GM12878 (cell line): ENCODE measurements around the gene MACF1.

Source experiments
- BCL3 ChIP-seq: IDR thresholded peaks from 2 replicates; pipeline ENCODE4 v1.6.1; 2011; ENCODE audit warnings: borderline replicate concordance, low read depth, mild to moderate bottlenecking, moderate library complexity, low read length; ENCODE audit not compliant: insufficient read depth, poor library complexity, severe bottlenecking
- BRCA1 ChIP-seq: IDR thresholded peaks from 2 replicates; pipeline ENCODE4 v1.6.1; 2011; ENCODE audit warnings: low read depth, low read length, improper control_type of control experiment
- CTCF ChIP-seq, 3 experiments: IDR thresholded peaks in 2 of 3; conservative IDR thresholded peaks in 1 of 3; 2 replicates each; pipeline ENCODE4 v1.5.1; 2011; ENCODE audit warnings: low read depth in 3 of 3, low read length in 3 of 3, mild to moderate bottlenecking in 3 of 3, control low read depth in 2 of 3, moderate library complexity in 2 of 3, inconsistent platforms in 1 of 3, mixed read lengths in 1 of 3; ENCODE audit not compliant: control insufficient read depth in 2 of 3, insufficient read depth in 1 of 3; ENCODE audit errors: extremely low read depth in 1 of 3
- ESRRA ChIP-seq: IDR thresholded peaks from 2 replicates; pipeline ENCODE4 v1.6.1; 2012; ENCODE audit warnings: mild to moderate bottlenecking, low read length, improper control_type of control experiment
- MAX ChIP-seq: IDR thresholded peaks from 2 replicates; pipeline ENCODE4 v1.6.1; 2012; ENCODE audit warnings: low read depth, low read length, improper control_type of control experiment
- POLR2AphosphoS5 ChIP-seq: IDR thresholded peaks from 2 replicates; pipeline ENCODE4 v1.6.1; 2011; ENCODE audit warnings: mild to moderate bottlenecking, low read length, inconsistent platforms
- RCOR1 ChIP-seq: conservative IDR thresholded peaks from 2 replicates; pipeline ENCODE4 v1.6.1; 2012; ENCODE audit warnings: low read depth, low read length, improper control_type of control experiment
- RFX5 ChIP-seq: IDR thresholded peaks from 2 replicates; pipeline ENCODE4 v1.6.1; 2011; ENCODE audit warnings: low read depth, low read length, improper control_type of control experiment
- TARDBP ChIP-seq: IDR thresholded peaks from 2 replicates; pipeline ENCODE4 v1.6.1; 2016; ENCODE audit warnings: borderline replicate concordance

GRCh38 chr1:39415553-39415952 is 211.1 kb downstream of the MACF1 start:
- no peak for TF ChIP-seq RCOR1
- TF ChIP-seq TARDBP: no peak
- TF ChIP-seq POLR2AphosphoS5: no peak
- TF ChIP-seq BRCA1: no peak
- no peak for TF ChIP-seq CTCF (IDR thresholded peaks at IDR 0.05 in 2 of 3, conservative IDR thresholded peaks at IDR 0.05 in 1 of 3; ENCODE audit: control insufficient read depth in 2 of 3, extremely low read depth in 1 of 3, insufficient read depth in 1 of 3, low read depth in 3 of 3, low read length in 3 of 3)
- TF ChIP-seq MAX: no peak
- TF ChIP-seq RFX5: no peak
- no peak for TF ChIP-seq BCL3
- TF ChIP-seq ESRRA: no peak
